Measurements from ENCODE around the gene MYH11. TPM values are rescaled to one million over a fixed set of nuclear protein-coding genes. Genes with fewer than 3 reads are reported as not detected.
"Not testable (repeated sequence)": the region's sequence is repeated elsewhere in the genome, so short reads cannot be mapped to it uniquely, and the experiment has no call there.

Gene MYH11
- total RNA-seq, 6 experiments from 2014 or later = 1.5 to 3.9 (median 2.7) TPM

GRCh38 chr16:15732416-15732815 is 124.4 kb downstream of the MYH11 start:
- Histone ChIP-seq H3K36me3 (no peaks in the 10 kb centered on the region), H3K27ac (no peak overlapping the region), H3K9me3 (no peaks in the 10 kb centered on the region), H3K4me3 (no peak overlapping the region), H3K27me3 (no peaks in the 10 kb centered on the region), H3K4me1 (no peaks in the 10 kb centered on the region)
- ATAC-seq = no peak
- WGBS (ENCODE audit: insufficient coverage, low coverage, low lambda C conversion rate, missing lambda C conversion rate) = 84% methylated on average over 6 of the region's 6 CpGs
- TF ChIP-seq POLR2A (IDR thresholded peaks at IDR 0.05) = no peak
- no peak for TF ChIP-seq CTCF (IDR thresholded peaks at IDR 0.05)
- intact Hi-C loops (cut with DNase I) = no loop called here
- DNase-seq = no peak

DNA sequence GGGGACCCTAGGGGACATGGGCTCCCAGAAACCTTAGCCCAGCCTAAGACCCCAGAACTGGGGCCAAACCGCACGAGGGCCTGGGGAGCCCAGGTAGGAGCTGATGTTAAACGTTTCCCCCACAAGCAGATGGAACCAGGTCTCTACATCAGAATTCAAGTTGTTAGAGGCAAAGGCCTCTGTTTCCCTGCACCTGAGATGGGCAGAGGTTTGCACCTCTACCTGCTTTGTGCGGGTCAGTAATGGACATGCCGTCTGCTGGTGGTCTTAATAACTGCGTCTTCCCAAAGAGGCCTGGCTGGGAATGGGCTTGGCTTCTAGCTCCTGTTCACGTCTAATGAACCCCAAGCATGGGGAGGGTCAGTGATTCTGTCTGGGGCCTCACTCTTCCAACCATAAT is 127.7 kb downstream of the MYH11 start:
- intact Hi-C loops (cut with DNase I) = no loop called here
- 70% methylated on average over 2 of the region's 7 CpGs for WGBS (ENCODE audit: insufficient coverage, low coverage, low lambda C conversion rate, missing lambda C conversion rate)
- no peak for DNase-seq
- Histone ChIP-seq H3K4me3 (no peak overlapping the region), H3K36me3 (no peaks in the 10 kb centered on the region), H3K27ac (no peak overlapping the region), H3K27me3 (no peaks in the 10 kb centered on the region), H3K4me1 (no peaks in the 10 kb centered on the region), H3K9me3 (no peaks in the 10 kb centered on the region)
- ATAC-seq = no peak
- TF ChIP-seq POLR2A (IDR thresholded peaks at IDR 0.05) = no peak

DNA sequence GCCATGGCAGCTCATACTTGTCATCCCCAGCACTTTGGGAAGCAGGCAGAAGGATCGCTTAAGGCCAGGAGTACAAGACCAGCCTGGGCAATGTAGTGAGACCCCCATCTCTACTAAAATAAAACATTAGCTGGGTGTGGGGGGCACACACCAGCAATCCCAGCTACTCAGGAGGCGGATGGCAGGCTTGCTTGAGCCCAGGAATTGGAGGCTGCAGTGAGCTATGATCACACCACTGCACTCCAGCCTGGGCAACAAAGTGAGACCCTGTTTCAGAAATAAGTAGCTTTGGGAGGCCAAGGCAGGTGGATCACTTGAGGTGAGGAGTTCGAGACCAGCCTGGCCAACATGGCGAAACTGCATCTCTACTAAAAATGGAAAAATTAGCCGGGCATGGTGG is 129.1 kb downstream of the MYH11 start:
- H3K9me3 ChIP-seq; intact Hi-C loops (cut with DNase I); H3K4me1 ChIP-seq; ATAC-seq; H3K4me3 ChIP-seq; H3K27me3 ChIP-seq; H3K36me3 ChIP-seq; DNase-seq; H3K27ac ChIP-seq: not testable (repeated sequence)
- WGBS (ENCODE audit: insufficient coverage, low coverage, low lambda C conversion rate, missing lambda C conversion rate) = 87% methylated on average over 5 of the region's 5 CpGs

DNA sequence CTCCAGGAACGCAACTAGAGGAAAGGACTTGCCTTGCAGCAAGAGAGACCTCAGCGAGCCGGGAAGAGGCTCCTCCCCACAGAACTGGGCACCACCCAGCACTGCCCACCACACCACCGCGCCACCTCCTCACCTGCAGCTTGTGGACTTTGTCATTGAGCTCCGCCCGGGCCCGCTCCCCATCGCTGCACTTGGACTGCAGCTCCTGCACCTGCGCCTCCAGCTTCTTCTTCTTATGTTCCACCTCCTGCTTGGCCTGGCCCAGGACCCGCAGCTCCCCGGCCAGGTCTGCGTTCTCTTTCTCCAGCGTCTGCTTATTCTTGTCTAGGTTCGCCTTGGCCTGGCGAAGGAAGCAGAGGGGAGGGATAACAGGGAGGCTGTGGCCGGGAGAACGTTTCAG is 130.1 kb downstream of the MYH11 start:
- Histone ChIP-seq H3K4me1 (no peaks in the 10 kb centered on the region), H3K27me3 (no peaks in the 10 kb centered on the region), H3K36me3 (no peaks in the 10 kb centered on the region), H3K27ac (no peak overlapping the region), H3K9me3 (no peaks in the 10 kb centered on the region), H3K4me3 (no peak overlapping the region)
- intact Hi-C loops (cut with DNase I) = no loop called here
- DNase-seq (no peak), ATAC-seq (no peak)
- WGBS (ENCODE audit: insufficient coverage, low coverage, low lambda C conversion rate, missing lambda C conversion rate) = 86% methylated on average over 6 of the region's 18 CpGs
- no peak for TF ChIP-seq POLR2A (IDR thresholded peaks at IDR 0.05)
- TF ChIP-seq CTCF (IDR thresholded peaks at IDR 0.05) = no peak

GRCh38 chr16:15725641-15726240 is 131.1 kb downstream of the MYH11 start:
- WGBS (ENCODE audit: insufficient coverage, low coverage, low lambda C conversion rate, missing lambda C conversion rate) = 94% methylated on average over 4 of the region's 5 CpGs
- Histone ChIP-seq H3K27ac (no peak overlapping the region), H3K9me3 (no peaks in the 10 kb centered on the region), H3K4me1 (no peaks in the 10 kb centered on the region), H3K4me3 (no peak overlapping the region), H3K36me3 (no peaks in the 10 kb centered on the region), H3K27me3 (no peaks in the 10 kb centered on the region)
- intact Hi-C loops (cut with DNase I) = no loop called here
- no peak for TF ChIP-seq CTCF (IDR thresholded peaks at IDR 0.05)
- TF ChIP-seq POLR2A (IDR thresholded peaks at IDR 0.05) = no peak
- no peak for DNase-seq
- ATAC-seq = no peak

DNA sequence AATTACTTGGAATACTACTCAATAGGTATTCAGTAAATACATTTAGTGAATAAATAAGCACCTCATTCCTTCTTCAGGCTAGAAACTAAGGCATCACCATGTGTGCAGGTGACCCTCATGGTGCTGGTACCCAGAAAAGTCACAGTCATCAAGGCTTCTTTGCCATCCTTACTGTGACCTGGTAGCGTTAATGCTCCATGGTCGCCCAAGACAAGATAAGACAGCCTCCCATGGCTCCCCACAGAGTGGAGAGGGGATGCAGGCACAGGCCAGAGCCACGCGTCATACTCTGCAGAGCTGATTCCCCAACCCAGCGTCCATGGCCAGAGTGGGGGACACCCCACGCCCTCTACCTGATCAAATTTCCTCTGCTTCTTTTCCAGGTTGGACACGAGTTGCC is 133.0 kb downstream of the MYH11 start:
- WGBS (ENCODE audit: insufficient coverage, low coverage, low lambda C conversion rate, missing lambda C conversion rate) = 100% methylated on average over 2 of the region's 7 CpGs
- H3K4me3 ChIP-seq = no peak overlapping the region
- H3K27me3 ChIP-seq = no peaks in the 10 kb centered on the region
- no peak overlapping the region for H3K27ac ChIP-seq
- H3K36me3 ChIP-seq = no peaks in the 10 kb centered on the region
- intact Hi-C loops (cut with DNase I) = no loop called here
- no peak for DNase-seq
- TF ChIP-seq CTCF (IDR thresholded peaks at IDR 0.05) (no peak), POLR2A (IDR thresholded peaks at IDR 0.05) (no peak)
- H3K4me1 ChIP-seq = no peaks in the 10 kb centered on the region
- no peaks in the 10 kb centered on the region for H3K9me3 ChIP-seq
- no peak for ATAC-seq
